Aorta (tissue), 5 donors: Measurements from ENCODE around the gene MT1F. TPM values are rescaled to one million over a fixed set of nuclear protein-coding genes. Genes with fewer than 3 reads are reported as not detected.

ENCODE experiments used
- ATAC-seq: fragments of 200-7000 bp; cut with Tn5 transposase; one replicate; pipeline ENCODE4 v1.9.1; 2022; ENCODE audit warnings: moderate library complexity; ENCODE audit not compliant: low FRiP score
- DNase-seq, 2 donors: peaks; one replicate each; pipeline ENCODE4 v3.0.0-alpha.2; 2020
- H3K27ac ChIP-seq, 2 donors: one replicate each; pipeline ENCODE4 v1.5.1; 2013; ENCODE audit warnings: low read length in 2 of 2, mild to moderate bottlenecking in 2 of 2, moderate library complexity in 2 of 2, control low read depth in 1 of 2, inconsistent platforms in 1 of 2, low read depth in 1 of 2
- H3K27me3 ChIP-seq, 2 donors: one replicate each; pipeline ENCODE4 v1.6.1; 2013; ENCODE audit warnings: control low read depth in 1 of 2, low read length in 1 of 2, mild to moderate bottlenecking in 1 of 2, moderate library complexity in 1 of 2; ENCODE audit not compliant: insufficient read depth in 2 of 2, control insufficient read depth in 1 of 2
- H3K36me3 ChIP-seq, 2 donors: one replicate each; pipeline ENCODE4 v1.6.1; 2013; ENCODE audit warnings: control low read depth in 1 of 2, low read length in 1 of 2, mild to moderate bottlenecking in 1 of 2; ENCODE audit not compliant: insufficient read depth in 2 of 2, control insufficient read depth in 1 of 2
- H3K4me1 ChIP-seq, 2 donors: one replicate each; pipeline ENCODE4 v1.6.1; 2013; ENCODE audit warnings: low read length in 2 of 2, control low read depth in 1 of 2, mild to moderate bottlenecking in 1 of 2, moderate library complexity in 1 of 2; ENCODE audit not compliant: insufficient read depth in 2 of 2, control insufficient read depth in 1 of 2
- H3K4me3 ChIP-seq, 2 donors: one replicate each; pipeline ENCODE4 v1.5.1; 2013; ENCODE audit warnings: low read length in 2 of 2, control low read depth in 1 of 2, mild to moderate bottlenecking in 1 of 2
- H3K9me3 ChIP-seq: one replicate; pipeline ENCODE4 v1.6.1; 2013; ENCODE audit warnings: mild to moderate bottlenecking, low read length; ENCODE audit not compliant: control insufficient read depth
- WGBS, 2 donors: extraction: QIAGEN DNeasy Blood & Tissue Kit; methylation state at CpG; one replicate each; pipeline ENCODE4 v1.1.7; 2013; 5-methylcytosine and 5-hydroxymethylcytosine counted together
- intact Hi-C, 2 donors: fragments of 100-400 bp; cut with DNase I; formaldehyde crosslinking; loops; one replicate each; pipeline versions ENCODE4 v1.14.2 to v1.15.0; 2022
- polyA plus RNA-seq, 2 donors: library from polyadenylated mRNA; stranded (reverse); fragments of 200-250 nt; gene quantifications; one replicate each; pipeline ENCODE4 v1.2.3, GENCODE V29; 2013
- total RNA-seq, 2 donors: library from RNA; stranded (reverse); fragmentation: NEBNext Ultra II Directional; extraction: Animal tissue kit (Norgen Biotek cat#: 25700); gene quantifications; one replicate each; pipeline ENCODE4 v1.2.1, GENCODE V29; 2021
- donor health status: healthy with polysubstance abuse.
- donor health status: Bipolar disorder and iron deficiency.
- donor health status: DM: no; HTN: no; CAD: no.
- donor health status: DM: no; HTN: no; CAD: no.
- donor health status: DM: yes; HTN: yes; CAD: no.

Gene MT1F
- total and polyA plus RNA-seq, 4 donors: 9.0 to 81.1 (median 16.8) TPM

DNA sequence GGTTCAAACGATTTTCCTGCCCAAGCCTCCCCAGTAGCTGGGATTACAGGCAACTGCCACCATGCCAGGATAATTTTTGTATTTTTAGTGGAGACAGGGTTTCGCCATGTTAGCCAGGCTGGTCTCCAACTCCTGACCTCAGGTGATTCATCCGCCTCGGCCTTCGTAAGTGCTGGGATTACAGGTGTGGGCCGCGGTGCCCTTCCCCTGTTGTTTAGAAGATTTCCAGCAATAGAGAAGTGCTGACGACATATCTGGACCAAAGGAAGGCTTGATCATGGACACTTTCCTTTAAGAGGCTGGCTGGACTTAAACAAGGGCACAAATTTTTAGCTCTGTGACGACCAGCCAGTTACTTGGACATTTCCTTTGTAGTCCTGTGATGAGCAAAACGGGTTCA is 26.6 kb upstream of the MT1F start:
- intact Hi-C loops: no loop called here
- H3K27ac ChIP-seq: no peak overlapping the region
- DNase-seq (no peak), ATAC-seq (no peak)
- no peaks in the 10 kb centered on the region for H3K9me3 ChIP-seq
- H3K27me3 ChIP-seq: no peaks in the 10 kb centered on the region
- no peak overlapping the region for H3K4me3 ChIP-seq
- 93 to 95% methylated on average over 10 of the region's 10 CpGs for WGBS, 2 donors
- no peaks in the 10 kb centered on the region for H3K4me1 ChIP-seq
- no peaks in the 10 kb centered on the region for H3K36me3 ChIP-seq

DNA sequence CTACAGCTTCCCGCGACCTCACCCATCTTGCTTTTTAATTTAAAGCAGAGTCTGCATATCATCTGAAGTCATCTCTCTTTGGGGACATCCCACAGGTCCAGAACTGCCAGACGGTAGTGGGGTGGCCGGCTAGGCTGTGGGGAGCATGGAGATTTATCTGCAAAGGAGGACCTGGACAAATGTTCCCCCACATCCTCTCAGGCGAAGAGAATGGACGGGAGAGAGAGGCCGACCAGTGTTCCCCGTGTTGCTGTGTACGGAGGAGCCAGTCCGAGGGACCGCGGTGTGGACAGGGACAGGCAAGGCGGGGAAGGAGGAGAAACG is 26.0 kb upstream of the MT1F start:
- DNase-seq: no peak
- H3K4me3 ChIP-seq: peak overlapping the region; percentile 19 to 49
- intact Hi-C loops: no loop called here

DNA sequence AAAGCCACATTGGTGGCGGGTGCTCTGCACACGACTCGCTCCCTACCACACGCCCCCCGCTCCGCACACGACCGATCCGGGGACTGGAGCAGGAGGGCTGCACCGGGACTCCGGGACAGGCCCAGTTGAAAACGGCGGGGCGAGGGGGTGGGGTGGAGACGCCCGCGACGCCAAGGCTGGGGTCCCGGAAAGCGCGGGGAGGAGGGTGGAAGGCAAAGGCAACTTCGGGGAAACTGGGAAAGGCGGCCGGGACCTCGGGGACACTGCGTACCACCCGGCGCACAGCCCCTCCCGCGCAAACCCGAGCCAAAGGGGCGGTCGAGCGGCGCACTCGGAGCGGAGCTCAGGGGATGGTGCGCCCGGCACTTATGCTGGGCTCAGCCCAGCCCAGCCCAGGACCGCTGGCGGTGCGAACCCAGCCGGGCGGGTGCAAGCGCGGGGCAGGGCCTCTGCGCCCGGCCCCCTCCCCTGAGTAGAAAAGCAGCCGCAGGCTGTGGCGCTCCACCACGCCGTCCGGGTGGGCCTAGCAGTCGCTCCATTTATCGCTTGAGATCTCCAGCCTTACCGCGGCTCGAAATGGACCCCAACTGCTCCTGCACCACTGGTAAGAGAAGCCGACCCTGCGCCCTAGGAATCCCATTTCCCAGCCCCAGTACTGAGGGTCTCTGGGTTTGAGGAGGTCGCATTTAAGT is 25.5 kb upstream of the MT1F start, which contains the start of gene MT1M:
MT1M (plus strand) TSS at position 504 of the 692 bp plus-strand sequence; CDS start at position 577, 73 bp downstream.
- Histone ChIP-seq H3K36me3 (no peaks in the 10 kb centered on the region), H3K9me3 (no peaks in the 10 kb centered on the region), H3K4me1 (no peaks in the 10 kb centered on the region), H3K4me3 (peak within 1 kb of the TSS; percentile 37 to 49), H3K27me3 (no peaks in the 10 kb centered on the region), H3K27ac (peak within 1 kb of the TSS in 1 of 2 donors; percentile 87)
- ATAC-seq (peak; percentile 94), DNase-seq (peak; percentile 82 to 92)
- WGBS, 2 donors: 1 to 2% methylated on average over 53 to 61 of the region's 61 CpGs
- intact Hi-C loops: no loop called here

More for the DNA sequence above, 26.0 kb upstream of the MT1F start:
- ATAC-seq: no peak
- 17 to 21% methylated on average over 14 of the region's 14 CpGs for WGBS, 2 donors
- Histone ChIP-seq H3K27me3 (no peaks in the 10 kb centered on the region), H3K27ac (peak overlapping the region in 1 of 2 donors; percentile 87), H3K9me3 (no peaks in the 10 kb centered on the region), H3K4me1 (no peaks in the 10 kb centered on the region), H3K36me3 (no peaks in the 10 kb centered on the region)

DNA sequence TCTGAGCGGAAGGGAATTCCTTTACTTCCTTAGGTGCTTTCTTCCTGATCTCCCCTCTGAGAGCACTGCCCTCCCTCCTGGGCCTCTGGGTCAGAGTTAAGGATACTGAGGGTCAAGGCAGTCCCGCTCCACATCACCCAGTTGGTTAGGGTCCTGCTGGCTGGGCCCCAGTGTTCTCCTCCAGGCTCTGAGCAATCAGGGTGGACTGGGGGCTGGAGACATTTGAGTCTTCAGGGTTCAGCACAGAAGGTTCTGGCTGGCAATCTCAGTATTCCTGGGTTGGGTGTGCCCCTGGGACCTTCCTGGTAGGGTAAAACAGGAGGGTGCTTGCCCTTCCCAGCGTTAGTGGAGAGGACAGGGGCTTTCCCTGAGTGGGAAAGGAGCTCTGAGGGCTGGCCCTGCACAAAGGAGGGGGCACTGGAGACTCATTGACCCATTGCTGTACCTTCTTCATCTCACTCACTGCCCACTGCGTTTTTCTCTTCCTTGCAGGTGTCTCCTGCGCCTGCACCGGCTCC is 24.9 kb upstream of the MT1F start:
- peak overlapping the region; percentile 37 to 49 for H3K4me3 ChIP-seq
- H3K9me3 ChIP-seq: no peaks in the 10 kb centered on the region
- no peaks in the 10 kb centered on the region for H3K4me1 ChIP-seq
- H3K36me3 ChIP-seq: no peaks in the 10 kb centered on the region
- intact Hi-C loops: no loop called here
- peak overlapping the region in 1 of 2 donors; percentile 77 for H3K27ac ChIP-seq
- 45 to 56% methylated on average over 6 of the region's 6 CpGs for WGBS, 2 donors
- DNase-seq (no peak), ATAC-seq (peak; percentile 2)
- no peaks in the 10 kb centered on the region for H3K27me3 ChIP-seq

DNA sequence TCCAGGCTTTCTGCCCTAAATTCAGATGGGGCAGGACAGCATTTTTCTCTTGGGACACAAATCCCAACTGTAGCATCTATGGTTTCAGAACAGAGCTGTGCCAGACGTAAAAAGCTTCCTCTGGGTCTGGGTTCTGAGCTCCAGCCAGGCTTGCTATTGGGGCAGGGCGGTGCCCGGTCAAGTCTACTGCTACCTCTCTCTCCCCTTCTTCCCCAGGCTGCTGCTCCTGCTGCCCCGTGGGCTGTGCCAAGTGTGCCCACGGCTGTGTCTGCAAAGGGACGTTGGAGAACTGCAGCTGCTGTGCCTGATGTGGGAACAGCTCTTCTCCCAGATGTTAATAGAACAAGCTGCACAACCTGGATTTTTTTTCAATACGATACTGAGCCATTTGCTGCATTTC is 24.2 kb upstream of the MT1F start:
- no peak for DNase-seq
- no peak overlapping the region for H3K27ac ChIP-seq
- no peak overlapping the region for H3K4me3 ChIP-seq
- 28 to 43% methylated on average over 7 of the region's 7 CpGs for WGBS, 2 donors
- no peaks in the 10 kb centered on the region for H3K9me3 ChIP-seq
- H3K27me3 ChIP-seq: no peaks in the 10 kb centered on the region
- no peak for ATAC-seq
- no peaks in the 10 kb centered on the region for H3K36me3 ChIP-seq
- intact Hi-C loops: no loop called here
- H3K4me1 ChIP-seq: no peaks in the 10 kb centered on the region

DNA sequence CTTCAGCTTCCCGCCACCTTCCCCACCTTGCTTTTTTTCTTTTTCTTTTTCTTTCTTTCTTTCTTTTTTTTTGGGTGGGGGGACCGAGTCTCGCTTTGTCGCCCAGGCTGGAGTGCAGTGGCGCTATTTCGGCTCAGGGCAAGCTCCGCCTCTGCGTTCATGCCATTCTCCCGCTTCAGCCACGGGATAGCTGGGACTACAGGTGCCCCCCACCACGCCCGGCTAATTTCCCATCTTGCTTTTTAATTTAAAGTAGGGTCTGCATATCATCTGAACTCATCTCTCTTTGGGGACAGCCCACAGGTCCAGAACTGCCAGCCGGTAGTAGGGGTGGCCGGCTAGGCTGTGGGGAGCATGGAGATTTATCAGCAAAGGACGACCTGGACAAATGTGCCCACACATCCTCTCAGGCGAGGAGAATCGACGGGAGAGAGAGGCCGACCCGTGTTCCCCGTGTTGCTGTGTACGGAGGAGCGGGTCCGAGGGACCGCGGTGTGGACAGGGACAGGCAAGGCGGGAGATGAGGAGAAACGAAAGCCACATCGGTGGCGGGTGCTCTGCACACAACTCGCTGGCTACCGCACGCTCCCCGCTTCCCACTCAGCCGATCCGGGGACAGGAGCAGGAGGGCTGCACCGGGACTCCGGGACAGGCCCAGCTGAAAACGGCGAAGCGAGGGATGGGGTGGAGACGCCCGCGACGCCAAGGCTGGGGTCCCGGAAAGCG is 22.9 kb upstream of the MT1F start:
- DNase-seq (no peak), ATAC-seq (no peak)
- Histone ChIP-seq H3K36me3 (no peaks in the 10 kb centered on the region), H3K9me3 (no peaks in the 10 kb centered on the region), H3K4me1 (no peaks in the 10 kb centered on the region), H3K27me3 (no peaks in the 10 kb centered on the region), H3K27ac (no peak overlapping the region), H3K4me3 (no peak overlapping the region)
- intact Hi-C loops: no loop called here
- WGBS, 2 donors: 68 to 72% methylated on average over 47 of the region's 47 CpGs

DNA sequence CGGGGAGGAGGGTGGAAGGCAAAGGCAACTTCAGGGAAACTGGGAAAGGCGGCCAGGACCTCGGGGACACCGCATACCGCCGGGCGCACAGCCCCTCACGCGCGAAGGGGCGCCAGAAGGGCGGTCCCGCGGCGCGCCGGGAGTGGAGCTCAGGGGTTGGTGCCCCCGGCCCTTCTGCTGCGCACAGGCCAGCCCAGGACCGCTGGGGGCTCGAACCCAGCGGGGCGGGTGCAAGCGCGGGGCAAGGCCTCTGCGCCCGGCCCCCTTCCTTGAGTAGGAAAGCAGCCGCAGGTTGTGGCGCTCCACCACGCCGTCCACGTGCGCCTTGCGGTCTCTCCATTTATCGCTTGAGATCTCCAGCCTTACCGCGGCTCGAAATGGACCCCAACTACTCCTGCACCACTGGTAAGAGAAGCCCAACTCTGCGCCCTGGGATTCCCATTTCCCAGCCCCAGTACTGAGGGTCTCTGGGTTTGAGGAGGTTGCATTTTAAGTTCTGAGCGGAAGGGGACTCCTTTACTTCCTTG is 22.3 kb upstream of the MT1F start:
- Histone ChIP-seq H3K9me3 (no peaks in the 10 kb centered on the region), H3K4me1 (no peaks in the 10 kb centered on the region), H3K27me3 (no peaks in the 10 kb centered on the region), H3K27ac (no peak overlapping the region), H3K36me3 (no peaks in the 10 kb centered on the region), H3K4me3 (no peak overlapping the region)
- ATAC-seq (no peak), DNase-seq (no peak)
- intact Hi-C loops: no loop called here
- 46 to 59% methylated on average over 31 to 40 of the region's 40 CpGs for WGBS, 2 donors

DNA sequence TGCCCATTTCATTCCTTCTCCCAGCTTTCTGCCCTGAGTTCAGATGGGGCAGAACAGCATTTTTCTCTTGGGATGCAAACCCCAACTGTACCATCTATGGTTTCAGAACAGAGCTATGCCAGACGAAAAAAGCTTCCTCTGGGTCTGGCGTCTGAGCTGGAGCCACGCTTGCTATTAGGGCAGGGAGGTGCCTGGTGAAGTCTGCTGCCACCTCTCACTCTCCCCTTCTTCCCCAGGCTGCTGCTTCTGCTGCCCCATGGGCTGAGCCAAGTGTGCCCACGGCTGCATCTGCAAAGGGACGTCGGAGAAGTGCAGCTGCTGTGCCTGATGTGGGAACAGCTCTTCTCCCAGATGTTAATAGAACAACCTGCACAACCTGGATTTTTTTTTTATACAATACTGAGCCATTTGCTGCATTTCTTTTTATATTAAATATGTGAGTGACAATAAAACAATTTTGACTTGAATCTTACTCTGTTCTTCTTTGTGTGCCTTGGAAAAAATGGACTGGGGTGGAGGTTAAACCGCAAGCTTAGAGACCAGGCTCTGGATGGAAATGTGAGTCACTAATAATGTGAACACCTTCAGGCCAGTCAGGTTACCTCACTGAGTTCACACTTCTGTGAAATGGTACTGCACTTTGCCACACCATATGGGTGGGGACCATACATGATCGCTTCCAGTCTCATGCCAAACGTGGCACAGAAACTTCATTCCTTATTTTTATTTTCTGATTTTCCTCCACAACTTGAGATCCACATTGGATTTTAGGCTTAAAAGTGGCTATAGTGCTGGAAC is 20.9 kb upstream of the MT1F start:
- DNase-seq (no peak), ATAC-seq (no peak)
- H3K27ac ChIP-seq: no peak overlapping the region
- intact Hi-C loops: no loop called here
- H3K4me1 ChIP-seq: no peaks in the 10 kb centered on the region
- H3K36me3 ChIP-seq: no peaks in the 10 kb centered on the region
- 85% methylated on average over 9 of the region's 9 CpGs for whole genome bisulfite sequencing, 2 donors
- H3K4me3 ChIP-seq: no peak overlapping the region
- H3K27me3 ChIP-seq: no peaks in the 10 kb centered on the region
- no peaks in the 10 kb centered on the region for H3K9me3 ChIP-seq
